Stimulated activated CD8-positive, alpha-beta memory T cell treated with anti-CD3 and anti-CD28 coated beads, Interleukin-12 subunit alpha, Interleukin-12 subunit beta, amount 100 ng/mL, for 4 hours (primary cell): ENCODE data around the gene YIPF6.
"Not testable (repeated sequence)": the region's sequence is repeated elsewhere in the genome, so short reads cannot be mapped to it uniquely, and the experiment has no call there.

Source experiments
- DNase-seq: peaks from one replicate; pipeline ENCODE4 v3.0.0-alpha.2; 2020; ENCODE audit warnings: low read depth

Gene YIPF6

GRCh38 chrX:68506649-68507048 is 7.8 kb downstream of the YIPF6 start:
- no peak for DNase-seq

GRCh38 chrX:68508799-68509198 is 9.9 kb downstream of the YIPF6 start:
- no peak for DNase-seq

GRCh38 chrX:68511255-68511654 is 12.4 kb downstream of the YIPF6 start:
- DNase-seq, result no peak

GRCh38 chrX:68524680-68525079 is 25.8 kb downstream of the YIPF6 start:
- DNase-seq, result not testable (repeated sequence)

- no peak for DNase-seq
Measured at GRCh38 chrX:68532831-68533533, 34.1 kb downstream of the YIPF6 start.

- no peak for DNase-seq
Measured at GRCh38 chrX:68533656-68534055, 34.8 kb downstream of the YIPF6 start.

GRCh38 chrX:68534691-68535090 is 35.8 kb downstream of the YIPF6 start:
- DNase-seq, result no peak

DNA sequence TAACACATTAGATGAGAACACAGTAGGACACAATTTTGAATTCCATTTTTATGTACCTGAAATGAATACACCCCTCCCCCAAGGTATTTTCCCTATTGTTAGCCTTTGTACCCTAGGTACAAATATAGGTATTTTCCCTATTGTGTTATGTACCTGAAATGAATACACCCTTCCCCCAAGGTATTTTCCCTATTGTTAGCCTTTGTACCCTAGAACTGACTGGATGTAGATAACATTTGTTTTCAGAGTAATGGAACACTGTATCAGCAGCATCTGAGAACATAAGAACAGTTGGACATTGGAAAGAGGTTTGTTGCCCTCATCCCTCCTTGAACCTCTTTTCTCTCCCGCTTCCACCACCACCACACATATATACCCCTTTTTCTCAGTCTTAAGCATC is 37.6 kb downstream of the YIPF6 start:
- no peak for DNase-seq

- DNase-seq, result no peak
Measured at GRCh38 chrX:68536884-68537283, 38.0 kb downstream of the YIPF6 start.

DNA sequence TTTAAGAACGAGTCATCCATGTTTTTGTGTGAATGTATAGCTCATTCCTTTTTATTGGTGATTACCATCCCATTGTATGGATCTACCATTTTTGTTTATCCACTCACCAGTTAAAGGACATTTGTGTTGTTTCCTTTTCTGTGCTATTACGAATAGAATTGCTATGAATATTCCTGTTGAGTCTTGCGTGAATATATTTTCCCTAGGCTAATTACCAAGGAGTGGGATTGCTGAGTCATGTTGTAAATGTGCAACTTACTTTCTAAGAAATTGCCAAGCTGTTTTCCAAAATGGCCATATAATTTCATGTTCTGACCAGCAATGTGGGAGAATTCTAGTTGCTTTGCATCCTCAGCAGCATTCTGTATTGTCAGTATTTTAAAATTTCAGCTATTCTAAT is 51.3 kb downstream of the YIPF6 start:
- DNase-seq, result no peak

DNA sequence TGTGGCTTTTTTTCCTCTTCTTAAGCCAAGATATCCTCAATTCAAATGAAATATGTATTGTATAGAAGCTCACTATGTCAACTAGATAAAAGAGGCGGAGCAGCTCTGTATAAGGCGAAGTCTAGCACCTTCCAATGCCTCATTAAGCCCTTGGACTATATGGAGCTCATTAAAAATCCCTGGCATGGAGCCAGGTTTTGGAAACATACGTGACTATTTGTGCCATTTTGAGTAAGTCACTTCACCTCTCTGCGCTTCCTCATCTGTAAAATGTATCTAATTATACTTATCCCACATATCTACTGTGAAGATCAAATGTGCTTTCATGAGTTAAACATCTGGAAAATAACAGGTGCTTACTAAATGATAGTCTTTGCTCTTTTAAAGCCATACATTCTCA is 57.2 kb downstream of the YIPF6 start:
- DNase-seq, result no peak

DNA sequence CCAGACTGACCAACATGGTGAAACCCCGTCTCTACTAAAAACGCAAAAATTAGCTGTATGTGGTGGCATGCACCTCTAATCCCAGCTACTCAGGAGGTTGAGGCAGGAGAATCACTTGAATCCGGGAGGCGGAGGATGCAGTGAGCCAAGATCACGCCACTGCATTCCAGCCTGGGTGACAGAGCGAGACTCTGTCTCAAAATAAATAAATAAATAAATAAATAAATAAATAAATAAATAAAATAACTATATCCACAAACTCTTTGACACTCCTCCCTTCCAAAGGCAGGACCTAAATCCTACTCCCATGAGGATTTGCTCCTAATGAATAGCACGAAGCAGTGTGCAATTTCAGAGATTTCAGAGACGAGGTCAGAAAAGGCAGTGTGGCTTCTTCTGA is 58.3 kb downstream of the YIPF6 start:
- DNase-seq, result not testable (repeated sequence)

DNA sequence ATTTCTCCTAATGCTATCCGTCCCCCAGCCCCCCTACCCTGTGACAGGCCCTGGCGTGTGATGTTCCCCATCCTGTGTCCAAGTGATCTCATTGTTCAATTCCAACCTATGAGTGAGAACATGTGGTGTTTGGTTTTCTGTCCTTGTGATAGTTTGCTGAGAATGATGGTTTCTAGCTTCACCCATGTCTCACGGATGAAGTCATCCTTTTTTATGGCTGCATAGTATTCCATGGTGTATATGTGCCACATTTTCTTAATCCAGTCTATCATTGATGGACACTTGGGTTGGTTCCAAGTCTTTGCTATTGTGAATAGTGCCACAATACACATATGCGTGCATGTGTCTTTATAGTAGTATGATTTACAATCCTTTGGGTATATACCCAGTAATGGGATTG is 61.1 kb downstream of the YIPF6 start:
- DNase-seq, result not testable (repeated sequence)

GRCh38 chrX:68568136-68568535 is 69.3 kb downstream of the YIPF6 start:
- DNase-seq, result no peak

DNA sequence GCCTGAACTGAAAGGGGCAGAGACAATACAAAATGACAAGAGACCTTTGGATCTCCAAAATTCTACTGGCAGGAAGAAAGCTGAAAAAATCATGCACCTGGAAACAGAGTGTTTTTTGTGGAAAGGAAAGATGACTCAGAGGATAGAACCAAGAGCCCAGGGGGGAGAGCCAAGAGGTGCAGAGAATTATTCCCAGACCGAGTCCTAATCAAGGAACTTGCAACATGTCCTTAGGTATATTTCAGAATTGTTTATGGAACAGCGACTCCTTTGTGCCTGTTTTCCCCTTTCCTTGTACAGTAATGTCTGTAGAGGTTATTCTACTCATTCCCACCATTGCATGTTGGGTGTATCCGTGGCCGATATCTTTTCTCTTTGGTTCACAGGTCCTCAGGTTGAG is 71.7 kb downstream of the YIPF6 start:
- no peak for DNase-seq

DNA sequence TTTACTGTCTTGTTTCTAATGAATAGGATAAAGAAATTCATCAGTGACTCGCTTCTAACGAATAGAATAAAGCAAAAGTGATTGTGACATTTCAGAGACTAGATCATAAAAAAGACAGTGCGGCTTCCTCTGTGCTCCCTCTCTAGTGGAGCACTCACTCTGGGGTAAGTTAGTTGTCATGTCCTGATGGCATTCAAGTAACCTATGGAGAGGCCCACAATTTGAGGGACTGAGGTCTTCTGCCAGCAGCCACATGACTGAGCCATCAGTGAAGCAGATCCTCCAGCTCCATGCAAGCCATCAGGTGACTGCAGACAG is 72.4 kb downstream of the YIPF6 start:
- no peak for DNase-seq

DNA sequence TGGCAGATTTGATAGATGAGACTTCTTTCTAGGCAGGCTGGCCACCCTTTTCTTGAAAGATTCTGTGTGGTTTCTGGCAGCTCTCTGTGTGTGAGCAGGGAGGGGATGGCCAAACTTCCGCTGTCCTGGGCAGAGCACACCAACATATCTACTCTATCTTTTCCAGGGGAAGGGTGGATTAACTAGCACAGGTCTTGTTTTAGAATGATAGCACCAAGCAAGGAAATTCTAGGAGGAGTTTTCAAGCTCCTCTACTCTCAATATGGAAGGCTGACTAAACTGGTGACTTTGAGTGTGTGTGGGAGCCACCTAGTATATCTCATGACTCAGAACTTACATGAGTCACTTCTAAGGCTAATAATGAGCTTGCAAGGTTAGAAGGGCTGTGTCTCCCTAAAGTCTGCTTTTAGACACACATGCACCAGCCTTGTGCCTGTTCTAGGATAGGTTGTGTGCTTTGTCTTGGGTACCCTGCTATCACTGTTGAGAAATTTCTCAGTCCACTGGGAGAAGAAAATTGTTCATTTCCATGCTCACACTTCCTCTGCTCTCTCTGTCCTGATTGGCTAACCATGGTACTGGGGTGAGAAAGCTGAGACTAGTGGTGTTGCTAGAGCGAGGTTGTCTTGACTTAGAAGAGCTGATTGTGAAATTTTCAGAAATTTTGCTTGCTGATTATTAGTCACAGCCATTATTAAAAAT is 72.9 kb downstream of the YIPF6 start:
- DNase-seq, result no peak

DNA sequence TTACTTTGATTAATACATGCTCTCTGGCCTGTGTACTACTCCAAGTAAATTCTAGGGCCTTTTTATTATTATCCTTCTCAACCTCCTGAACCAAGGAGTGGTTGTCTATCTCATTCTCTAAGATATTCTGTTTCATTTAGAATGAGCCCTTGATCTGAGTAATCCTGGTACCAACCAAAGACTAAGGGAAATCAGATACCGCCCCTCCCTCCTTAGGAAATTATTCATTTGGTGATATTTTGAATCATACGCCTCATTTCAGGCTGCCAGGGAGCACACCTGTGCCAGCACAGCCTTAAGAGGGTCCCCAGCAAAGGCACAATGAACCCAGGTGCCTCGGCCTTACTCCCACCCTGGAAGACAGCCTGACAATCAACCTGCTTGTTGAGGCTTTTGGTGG is 75.4 kb downstream of the YIPF6 start:
- DNase-seq, result no peak

GRCh38 chrX:68579810-68580209 is 81.0 kb downstream of the YIPF6 start:
- no peak for DNase-seq

- no peak for DNase-seq
Measured at GRCh38 chrX:68584221-68584620, 85.4 kb downstream of the YIPF6 start.
